ENCODE data around the gene PDLIM1.

The PDLIM1 gene

DNA sequence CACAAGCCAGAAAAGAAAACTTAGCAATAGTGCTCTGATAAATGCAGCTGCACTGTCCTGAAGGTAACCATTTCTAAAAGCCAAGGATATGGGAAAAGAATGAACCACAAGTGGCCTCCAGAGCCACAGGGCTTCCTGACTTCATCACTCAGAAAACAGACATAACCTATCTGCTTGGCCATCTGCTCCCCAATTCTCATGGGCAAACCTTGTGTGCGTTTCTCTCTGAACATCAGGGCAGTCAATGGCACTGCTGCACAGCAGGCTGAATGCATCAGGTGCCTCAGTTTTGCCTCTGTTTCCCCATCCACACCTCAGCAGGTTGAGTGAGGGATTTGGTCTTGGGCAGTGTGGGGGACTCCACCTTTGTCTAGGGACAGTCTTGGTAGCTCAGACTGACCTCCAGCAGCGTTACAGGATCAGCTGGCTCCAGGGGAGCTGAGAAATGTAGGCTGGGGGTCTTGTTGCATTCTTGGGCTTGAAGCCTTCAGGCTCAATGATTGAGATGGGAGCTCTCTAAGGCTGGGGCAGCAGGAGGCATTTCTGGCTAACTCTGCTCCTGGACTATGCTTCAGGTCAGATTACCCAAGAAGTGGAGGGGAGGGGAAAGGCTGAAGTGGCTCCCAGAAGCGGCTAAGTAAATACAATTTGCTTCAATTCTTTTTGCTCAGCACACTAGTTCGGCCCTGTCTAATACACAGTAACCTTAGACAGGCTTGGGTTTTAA, 23.6 kb upstream of the PDLIM1 start:
- no peak for TF ChIP-seq ZFX (IDR thresholded peaks at IDR 0.05; ENCODE audit: borderline replicate concordance)
- no peak overlapping the region for H3K27ac ChIP-seq

DNA sequence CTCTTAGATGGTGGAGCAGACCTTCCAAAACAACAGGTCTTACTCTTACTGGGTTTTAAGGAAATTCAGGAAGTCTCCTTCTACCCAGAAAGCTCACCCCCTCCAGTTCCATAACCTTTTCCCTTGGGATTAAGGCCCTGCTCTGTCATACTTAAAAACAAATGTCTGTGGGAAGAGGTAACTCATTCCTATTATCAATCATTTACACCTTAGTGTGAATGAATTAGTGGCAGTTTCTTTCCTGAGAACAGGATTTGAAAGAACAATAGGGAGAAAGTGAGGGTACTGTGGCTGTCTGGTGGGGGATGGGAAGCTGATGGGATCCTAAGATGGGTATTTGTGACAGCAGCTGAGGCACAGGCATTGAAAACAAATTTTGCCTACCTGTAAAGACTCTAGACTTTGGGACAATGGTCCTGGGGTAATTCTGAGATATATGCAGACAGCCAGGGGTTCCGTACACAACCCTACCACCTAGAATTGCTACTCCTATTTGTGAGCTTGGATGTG, 22.2 kb upstream of the PDLIM1 start:
- no peak overlapping the region for H3K27ac ChIP-seq
- TF ChIP-seq, protein P1, sequence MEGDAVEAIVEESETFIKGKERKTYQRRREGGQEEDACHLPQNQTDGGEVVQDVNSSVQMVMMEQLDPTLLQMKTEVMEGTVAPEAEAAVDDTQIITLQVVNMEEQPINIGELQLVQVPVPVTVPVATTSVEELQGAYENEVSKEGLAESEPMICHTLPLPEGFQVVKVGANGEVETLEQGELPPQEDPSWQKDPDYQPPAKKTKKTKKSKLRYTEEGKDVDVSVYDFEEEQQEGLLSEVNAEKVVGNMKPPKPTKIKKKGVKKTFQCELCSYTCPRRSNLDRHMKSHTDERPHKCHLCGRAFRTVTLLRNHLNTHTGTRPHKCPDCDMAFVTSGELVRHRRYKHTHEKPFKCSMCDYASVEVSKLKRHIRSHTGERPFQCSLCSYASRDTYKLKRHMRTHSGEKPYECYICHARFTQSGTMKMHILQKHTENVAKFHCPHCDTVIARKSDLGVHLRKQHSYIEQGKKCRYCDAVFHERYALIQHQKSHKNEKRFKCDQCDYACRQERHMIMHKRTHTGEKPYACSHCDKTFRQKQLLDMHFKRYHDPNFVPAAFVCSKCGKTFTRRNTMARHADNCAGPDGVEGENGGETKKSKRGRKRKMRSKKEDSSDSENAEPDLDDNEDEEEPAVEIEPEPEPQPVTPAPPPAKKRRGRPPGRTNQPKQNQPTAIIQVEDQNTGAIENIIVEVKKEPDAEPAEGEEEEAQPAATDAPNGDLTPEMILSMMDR (IDR thresholded peaks at IDR 0.05): no peak
- no peak for TF ChIP-seq ZFX (IDR thresholded peaks at IDR 0.05; ENCODE audit: borderline replicate concordance)

DNA sequence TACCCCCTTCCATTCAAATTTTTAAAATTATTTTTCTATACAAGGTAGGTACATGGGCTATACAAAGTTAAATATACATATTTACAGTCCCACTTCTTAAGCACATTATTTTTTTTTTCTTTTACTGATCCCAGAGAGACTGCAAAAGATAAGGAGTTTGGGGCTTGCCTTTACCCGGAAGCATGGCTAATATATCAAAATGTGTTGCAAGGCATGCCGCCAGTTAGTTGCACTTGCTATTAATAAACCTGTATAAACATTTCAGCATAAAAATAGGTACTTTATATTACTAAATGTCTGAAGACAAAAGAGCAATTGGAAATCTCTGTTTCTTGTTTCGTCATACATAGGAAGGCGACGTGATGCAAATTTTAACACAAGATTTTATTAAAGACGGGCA, 21.5 kb upstream of the PDLIM1 start:
- no peak for TF ChIP-seq ZFX (IDR thresholded peaks at IDR 0.05; ENCODE audit: borderline replicate concordance)
- TF ChIP-seq, protein P1 (IDR thresholded peaks at IDR 0.05): no peak
- no peak overlapping the region for H3K27ac ChIP-seq

DNA sequence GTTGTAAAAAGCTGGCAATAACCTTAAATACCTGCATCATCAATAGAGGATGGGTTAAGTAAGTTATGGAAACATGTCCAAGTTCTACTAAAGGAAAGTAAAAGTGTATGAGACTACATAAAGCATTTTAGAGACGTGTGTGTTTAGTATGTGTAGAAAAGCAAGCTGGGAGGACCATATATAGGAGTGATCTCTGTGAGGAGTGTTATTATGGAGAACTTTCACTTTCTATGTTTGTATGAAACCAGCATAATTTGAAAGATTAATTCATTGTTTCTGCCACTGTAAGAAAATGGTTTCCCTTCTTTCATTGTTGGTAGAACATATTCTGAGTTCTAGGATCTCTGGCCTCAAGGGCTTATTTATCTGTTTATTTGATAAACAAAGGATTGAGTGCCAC, 19.2 kb upstream of the PDLIM1 start:
- H3K27ac ChIP-seq: no peak overlapping the region
- TF ChIP-seq ZFX (IDR thresholded peaks at IDR 0.05; ENCODE audit: borderline replicate concordance): no peak
- TF ChIP-seq, protein P1 (IDR thresholded peaks at IDR 0.05): no peak

DNA sequence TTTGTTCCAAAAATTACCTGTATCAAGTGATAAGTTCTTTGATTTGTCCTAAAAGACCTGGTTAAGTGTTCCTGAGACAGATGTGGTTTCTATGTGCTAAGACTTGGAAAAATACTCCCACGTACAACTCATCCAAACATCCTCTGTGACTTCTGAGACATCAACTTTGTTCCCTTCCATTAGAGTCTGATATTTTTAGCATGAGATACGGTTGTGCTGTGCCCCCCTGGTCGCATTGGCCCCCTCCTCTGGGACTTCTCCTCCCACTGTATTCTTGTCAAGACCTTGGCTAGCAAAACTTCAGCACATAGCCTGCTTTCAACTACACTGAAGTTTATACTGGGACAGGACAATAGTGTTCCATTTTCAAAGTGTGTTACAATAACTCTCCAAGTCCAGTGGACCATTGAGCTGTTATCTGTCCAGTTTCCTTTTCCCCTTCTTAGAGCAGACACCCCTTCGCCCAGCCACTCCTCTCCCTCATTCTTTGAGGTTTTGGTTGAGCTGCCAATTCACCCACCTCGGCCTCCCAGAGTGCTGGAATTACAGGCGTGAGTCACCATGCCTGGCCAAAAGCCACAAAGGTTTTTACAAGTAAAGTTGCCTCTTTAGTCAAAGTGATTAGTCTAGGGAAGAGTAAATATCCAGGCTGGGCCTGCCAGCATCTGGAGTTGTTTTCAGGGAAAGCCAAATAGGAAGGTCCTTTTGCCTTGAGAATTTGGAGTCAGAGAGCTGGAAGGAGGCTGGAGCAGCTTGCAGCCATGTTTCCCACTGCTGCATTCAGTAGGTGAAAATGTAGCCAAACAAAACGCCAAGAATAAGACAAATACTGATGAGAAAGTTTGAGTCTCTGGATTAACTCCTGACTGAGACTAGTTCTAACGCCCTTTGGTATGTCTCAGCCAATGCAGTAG, 17.8 kb upstream of the PDLIM1 start:
- H3K27ac ChIP-seq: no peak overlapping the region; the same call in 1 of the 2 replicates
- TF ChIP-seq ZFX (IDR thresholded peaks at IDR 0.05; ENCODE audit: borderline replicate concordance): no peak
- TF ChIP-seq, protein P1 (IDR thresholded peaks at IDR 0.05): no peak

DNA sequence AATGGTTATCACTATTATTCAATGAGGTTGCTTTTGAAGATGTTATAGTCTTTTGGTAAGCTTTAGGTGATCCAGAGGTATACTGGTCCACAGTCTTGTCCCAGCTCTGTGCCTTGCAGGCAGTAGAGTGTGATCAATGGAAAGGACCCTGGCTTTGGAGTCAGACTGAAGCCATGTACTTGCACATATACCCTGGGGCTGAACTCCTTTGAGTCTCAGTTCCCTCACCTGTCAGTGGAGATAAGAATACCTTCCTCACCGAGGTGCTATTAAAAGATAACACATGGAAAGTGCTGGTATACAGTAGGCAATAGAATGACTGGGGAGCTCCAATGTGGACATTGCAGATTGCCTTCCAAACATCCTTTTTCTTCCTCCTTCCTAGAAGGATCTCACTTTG, 16.0 kb upstream of the PDLIM1 start:
- H3K27ac ChIP-seq: no peak overlapping the region
- TF ChIP-seq ZFX (IDR thresholded peaks at IDR 0.05; ENCODE audit: borderline replicate concordance): no peak
- TF ChIP-seq, protein P1 (IDR thresholded peaks at IDR 0.05): no peak

DNA sequence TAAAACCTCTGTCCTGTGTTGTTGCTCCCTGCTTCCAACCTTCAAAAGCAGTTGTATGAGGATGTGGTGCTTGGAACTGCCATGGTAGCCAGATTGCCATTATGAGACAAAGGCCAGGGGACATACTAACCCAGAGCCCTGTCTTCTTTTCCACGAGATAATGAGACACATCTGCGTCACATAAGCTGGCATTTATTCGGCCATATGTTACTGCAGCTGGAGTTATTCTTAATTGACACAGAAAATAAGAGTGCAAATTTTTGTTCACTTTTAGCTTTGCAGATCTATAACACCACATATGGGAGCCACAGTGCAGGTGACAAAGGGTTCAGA, 15.5 kb upstream of the PDLIM1 start:
- TF ChIP-seq, protein P1 (IDR thresholded peaks at IDR 0.05): no peak
- TF ChIP-seq ZFX (IDR thresholded peaks at IDR 0.05; ENCODE audit: borderline replicate concordance): no peak
- H3K27ac ChIP-seq: no peak overlapping the region
